Breast epithelium (tissue), 3 donors: Measurements from ENCODE around the gene LDAF1.

Source experiments
- POLR2AphosphoS5 ChIP-seq, 3 donors: sonication (generic); formaldehyde crosslinking; IDR thresholded peaks; one replicate each; pipeline ENCODE4 v1.6.1; 2017; ENCODE audit warnings: antibody characterized with exemption in 3 of 3
- TF ChIP-seq, protein P1 (sequence below), 3 donors: fragments of 450-650 bp; IDR thresholded peaks; one replicate each; pipeline ENCODE4 v1.5.1; 2016 to 2017; ENCODE audit warnings: antibody characterized with exemption in 3 of 3, mild to moderate bottlenecking in 3 of 3, moderate library complexity in 3 of 3

DNA sequence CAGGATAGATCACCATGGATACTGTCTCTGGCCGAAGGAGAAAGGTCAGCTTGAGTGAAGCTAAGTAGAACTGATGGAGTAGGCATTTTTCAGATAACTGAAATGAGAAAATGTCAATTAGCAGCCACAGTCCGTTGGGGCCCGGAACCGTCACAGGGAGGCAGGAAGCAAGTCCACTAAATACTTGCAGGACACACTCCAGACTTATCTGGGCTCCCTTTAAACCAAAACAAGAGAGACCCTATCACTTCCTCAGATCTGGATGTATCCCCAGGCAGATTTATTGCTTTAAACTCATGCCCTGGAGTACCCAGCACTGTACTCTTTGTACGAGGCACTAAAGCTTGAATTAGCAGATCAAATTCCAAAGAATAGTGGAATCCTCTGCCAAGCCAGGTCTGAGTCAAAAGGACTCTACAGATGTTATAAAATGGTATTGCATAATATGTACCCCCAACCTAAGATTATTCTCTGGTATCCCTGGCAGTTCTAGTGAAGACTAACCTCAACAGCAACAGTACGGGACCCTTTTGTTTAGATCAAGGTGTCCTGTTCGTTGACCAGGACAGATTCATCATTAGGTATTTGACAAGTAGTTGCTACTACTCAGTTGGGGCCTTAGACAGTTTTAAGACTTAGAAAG, 44.8 kb downstream of the LDAF1 start:
- TF ChIP-seq POLR2AphosphoS5 (IDR thresholded peaks at IDR 0.05): no peak
- TF ChIP-seq, protein P1, sequence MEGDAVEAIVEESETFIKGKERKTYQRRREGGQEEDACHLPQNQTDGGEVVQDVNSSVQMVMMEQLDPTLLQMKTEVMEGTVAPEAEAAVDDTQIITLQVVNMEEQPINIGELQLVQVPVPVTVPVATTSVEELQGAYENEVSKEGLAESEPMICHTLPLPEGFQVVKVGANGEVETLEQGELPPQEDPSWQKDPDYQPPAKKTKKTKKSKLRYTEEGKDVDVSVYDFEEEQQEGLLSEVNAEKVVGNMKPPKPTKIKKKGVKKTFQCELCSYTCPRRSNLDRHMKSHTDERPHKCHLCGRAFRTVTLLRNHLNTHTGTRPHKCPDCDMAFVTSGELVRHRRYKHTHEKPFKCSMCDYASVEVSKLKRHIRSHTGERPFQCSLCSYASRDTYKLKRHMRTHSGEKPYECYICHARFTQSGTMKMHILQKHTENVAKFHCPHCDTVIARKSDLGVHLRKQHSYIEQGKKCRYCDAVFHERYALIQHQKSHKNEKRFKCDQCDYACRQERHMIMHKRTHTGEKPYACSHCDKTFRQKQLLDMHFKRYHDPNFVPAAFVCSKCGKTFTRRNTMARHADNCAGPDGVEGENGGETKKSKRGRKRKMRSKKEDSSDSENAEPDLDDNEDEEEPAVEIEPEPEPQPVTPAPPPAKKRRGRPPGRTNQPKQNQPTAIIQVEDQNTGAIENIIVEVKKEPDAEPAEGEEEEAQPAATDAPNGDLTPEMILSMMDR (IDR thresholded peaks at IDR 0.05): no peak
